Keratinocyte (primary cell): ENCODE data around the gene ATG14. TPM values are rescaled to one million over a fixed set of nuclear protein-coding genes. Genes with fewer than 3 reads are reported as not detected.

ENCODE experiments used
- DNase-seq: peaks from one replicate; pipeline ENCODE4 v3.0.0-alpha.2; 2011; ENCODE audit warnings: low read depth, missing footprints, low spot score
- FAIRE-seq: peaks from 2 replicates; lab custom pipeline; 2011; peaks lifted over from hg19 to GRCh38; lab: Jason Lieb, UNC
- H2AFZ ChIP-seq: 2 replicates; pipeline ENCODE4 v1.6.0; 2012; ENCODE audit warnings: low read length, control low read depth, inconsistent platforms; ENCODE audit not compliant: control insufficient read depth
- H3K27ac ChIP-seq: 2 replicates; pipeline ENCODE4 v1.5.1; 2011; ENCODE audit warnings: low read length; ENCODE audit not compliant: control insufficient read depth, insufficient read depth
- H3K27me3 ChIP-seq: 3 replicates; pipeline ENCODE4 v1.6.0; 2011; ENCODE audit warnings: low read length; ENCODE audit not compliant: control insufficient read depth, insufficient read depth; ENCODE audit errors: extremely low read depth
- H3K36me3 ChIP-seq, 2 experiments: 2 replicates in 1 of 2; 3 replicates in 1 of 2; pipeline ENCODE4 v1.5.1; 2011; ENCODE audit warnings: low read length in 2 of 2, mild to moderate bottlenecking in 1 of 2; ENCODE audit not compliant: control insufficient read depth in 2 of 2, insufficient read depth in 2 of 2; ENCODE audit errors: extremely low read depth in 1 of 2
- H3K4me1 ChIP-seq: 3 replicates; pipeline ENCODE4 v1.5.1; 2011; ENCODE audit warnings: low read length; ENCODE audit not compliant: control insufficient read depth, insufficient read depth; ENCODE audit errors: extremely low read depth
- H3K4me2 ChIP-seq: 3 replicates; pipeline ENCODE4 v1.6.0; 2011; ENCODE audit warnings: low read depth, low read length; ENCODE audit not compliant: control insufficient read depth, insufficient read depth; ENCODE audit errors: extremely low read depth
- H3K4me3 ChIP-seq, 3 experiments: fragments of 200-600 bp in 1 of 3; sonication (generic) in 1 of 3; 2 replicates in 2 of 3; 3 replicates in 1 of 3; pipeline ENCODE4 v1.5.1; 2011 to 2016; ENCODE audit warnings: low read length in 3 of 3, mild to moderate bottlenecking in 3 of 3, control low read depth in 2 of 3, inconsistent platforms in 1 of 3, low read depth in 1 of 3, mixed read lengths in 1 of 3, mixed run types in 1 of 3, moderate library complexity in 1 of 3; ENCODE audit not compliant: control insufficient read depth in 2 of 3, insufficient read depth in 2 of 3; ENCODE audit errors: extremely low read depth in 1 of 3
- H3K79me2 ChIP-seq: 2 replicates; pipeline ENCODE4 v1.6.0; 2012; ENCODE audit warnings: low read length; ENCODE audit not compliant: control insufficient read depth, insufficient read depth
- H3K9ac ChIP-seq: 3 replicates; pipeline ENCODE4 v1.6.0; 2011; ENCODE audit warnings: low read length; ENCODE audit not compliant: control insufficient read depth, insufficient read depth; ENCODE audit errors: extremely low read depth
- H3K9me1 ChIP-seq: 3 replicates; pipeline ENCODE4 v1.6.0; 2011; ENCODE audit warnings: low read length; ENCODE audit not compliant: control insufficient read depth, insufficient read depth; ENCODE audit errors: extremely low read depth
- H3K9me3 ChIP-seq: 2 replicates; pipeline ENCODE4 v1.5.1; 2012; ENCODE audit warnings: low read depth, low read length; ENCODE audit not compliant: control insufficient read depth
- H4K20me1 ChIP-seq: 3 replicates; pipeline ENCODE4 v1.6.0; 2011; ENCODE audit warnings: low read length; ENCODE audit not compliant: control insufficient read depth, insufficient read depth; ENCODE audit errors: extremely low read depth
- EZH2 ChIP-seq: IDR thresholded peaks from one replicate; pipeline ENCODE4 v1.6.1; 2012; ENCODE audit warnings: inconsistent platforms, mild to moderate bottlenecking, low read length, moderate library complexity
- dilution Hi-C: fragments of 300-500 bp; cut with MboI; formaldehyde crosslinking; loops from one replicate; pipeline ENCODE4 v1.7.0; 2020; ENCODE audit warnings: low sequenced_read_pairs; ENCODE audit not compliant: extremely low pct_ligation_motif_present
- polyA plus RNA-seq, 5 experiments: library from polyadenylated mRNA; depleted of rRNA in 3 of 5; stranded (reverse) in 3 of 5; stranded (forward) in 1 of 5; unstranded in 1 of 5; fragments of >200 nt; gene quantifications; 1 replicate in 1 of 5; 2 replicates in 3 of 5; 3 replicates in 1 of 5; pipeline versions ENCODE4 v1.2.1 to v1.2.3, GENCODE V29; 2011 to 2012; ENCODE audit warnings: missing spikeins in 2 of 5, low read depth in 1 of 5, low replicate concordance in 1 of 5
- TF ChIP-seq, protein P1 (sequence below), 3 experiments: IDR thresholded peaks in 1 of 3; conservative IDR thresholded peaks in 1 of 3; optimal IDR thresholded peaks in 1 of 3; 2 replicates in 2 of 3; 3 replicates in 1 of 3; pipeline versions ENCODE3 to v1.5.1; 2011; ENCODE audit warnings: low read length in 3 of 3, mild to moderate bottlenecking in 3 of 3, moderate library complexity in 2 of 3, control low read depth in 1 of 3, inconsistent platforms in 1 of 3; ENCODE audit not compliant: insufficient read depth in 2 of 3; ENCODE audit errors: extremely low read depth in 1 of 3

The ATG14 gene
- polyA plus RNA-seq, 1 donor (not counting 4 experiments of a cell fraction or from before 2014, with no cell fraction given), result 7.0 TPM

DNA sequence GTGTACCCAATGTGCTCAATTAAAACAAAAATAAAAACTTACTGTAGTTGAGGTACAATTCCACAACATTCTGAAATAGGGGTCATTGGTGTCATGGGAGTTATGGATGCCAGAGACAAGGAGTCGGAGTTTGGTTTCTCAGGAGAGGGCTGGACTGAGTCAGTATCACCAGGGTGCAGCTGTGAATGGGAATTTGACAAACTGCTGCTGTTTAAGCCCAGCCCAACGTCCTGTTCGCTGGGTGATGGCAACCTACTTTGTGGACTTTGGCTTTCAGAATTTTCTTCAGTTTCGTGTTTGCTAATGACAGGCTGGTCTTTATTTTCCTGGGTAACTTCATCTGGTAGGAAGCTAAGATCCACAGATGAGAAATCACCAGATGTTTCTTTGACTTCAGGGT, 24.9 kb upstream of the ATG14 start:
- no peak for FAIRE-seq
- Histone ChIP-seq H3K9me1 (no peaks in the 10 kb centered on the region), H3K27me3 (peaks cover 5% of the 10 kb centered on the region), H3K36me3 (no peaks in the 10 kb centered on the region), H3K4me1 (no peaks in the 10 kb centered on the region), H3K79me2 (no peaks in the 10 kb centered on the region), H3K9ac (no peak overlapping the region), H4K20me1 (no peaks in the 10 kb centered on the region), H2AFZ (no peak overlapping the region), H3K4me2 (no peak overlapping the region), H3K4me3 (no peak overlapping the region), H3K27ac (no peak overlapping the region), H3K9me3 (no peaks in the 10 kb centered on the region)
- dilution Hi-C loops, result no loop called here
- TF ChIP-seq, protein P1, sequence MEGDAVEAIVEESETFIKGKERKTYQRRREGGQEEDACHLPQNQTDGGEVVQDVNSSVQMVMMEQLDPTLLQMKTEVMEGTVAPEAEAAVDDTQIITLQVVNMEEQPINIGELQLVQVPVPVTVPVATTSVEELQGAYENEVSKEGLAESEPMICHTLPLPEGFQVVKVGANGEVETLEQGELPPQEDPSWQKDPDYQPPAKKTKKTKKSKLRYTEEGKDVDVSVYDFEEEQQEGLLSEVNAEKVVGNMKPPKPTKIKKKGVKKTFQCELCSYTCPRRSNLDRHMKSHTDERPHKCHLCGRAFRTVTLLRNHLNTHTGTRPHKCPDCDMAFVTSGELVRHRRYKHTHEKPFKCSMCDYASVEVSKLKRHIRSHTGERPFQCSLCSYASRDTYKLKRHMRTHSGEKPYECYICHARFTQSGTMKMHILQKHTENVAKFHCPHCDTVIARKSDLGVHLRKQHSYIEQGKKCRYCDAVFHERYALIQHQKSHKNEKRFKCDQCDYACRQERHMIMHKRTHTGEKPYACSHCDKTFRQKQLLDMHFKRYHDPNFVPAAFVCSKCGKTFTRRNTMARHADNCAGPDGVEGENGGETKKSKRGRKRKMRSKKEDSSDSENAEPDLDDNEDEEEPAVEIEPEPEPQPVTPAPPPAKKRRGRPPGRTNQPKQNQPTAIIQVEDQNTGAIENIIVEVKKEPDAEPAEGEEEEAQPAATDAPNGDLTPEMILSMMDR (optimal IDR thresholded peaks at IDR 0.05 in 1 of 3, IDR thresholded peaks at IDR 0.05 in 1 of 3, conservative IDR thresholded peaks at IDR 0.05 in 1 of 3; ENCODE audit: extremely low read depth in 1 of 3, insufficient read depth in 2 of 3, low read length in 3 of 3), result no peak
- no peak for TF ChIP-seq EZH2
- DNase-seq, result no peak

DNA sequence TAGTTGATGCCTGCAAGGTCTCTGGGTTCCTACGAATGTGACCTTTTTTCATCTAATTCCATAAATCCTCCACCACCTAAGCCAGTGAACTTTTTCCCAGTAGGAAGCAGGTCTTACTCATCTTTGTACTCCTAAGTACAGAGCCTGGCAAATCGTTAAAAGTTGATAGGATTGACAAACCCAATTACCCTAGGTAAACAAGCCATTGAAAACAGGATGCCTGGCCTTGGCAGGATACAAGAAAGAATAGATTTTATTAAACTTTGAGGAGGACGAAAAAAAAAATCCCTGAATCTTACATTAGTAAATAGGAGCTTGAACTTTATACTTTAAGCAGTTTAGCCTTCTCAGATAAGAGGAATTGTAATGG, 23.2 kb upstream of the ATG14 start:
- Histone ChIP-seq H3K36me3 (no peaks in the 10 kb centered on the region), H3K79me2 (no peaks in the 10 kb centered on the region), H3K27me3 (peaks cover 5% of the 10 kb centered on the region), H3K4me1 (peaks cover 3% of the 10 kb centered on the region), H3K9me1 (no peaks in the 10 kb centered on the region), H3K27ac (no peak overlapping the region), H3K4me2 (no peak overlapping the region), H3K9me3 (no peaks in the 10 kb centered on the region), H2AFZ (no peak overlapping the region), H3K9ac (no peak overlapping the region), H3K4me3 (no peak overlapping the region), H4K20me1 (no peaks in the 10 kb centered on the region)
- TF ChIP-seq, protein P1 (optimal IDR thresholded peaks at IDR 0.05 in 1 of 3, IDR thresholded peaks at IDR 0.05 in 1 of 3, conservative IDR thresholded peaks at IDR 0.05 in 1 of 3; ENCODE audit: extremely low read depth in 1 of 3, insufficient read depth in 2 of 3, low read length in 3 of 3), result no peak
- no peak for TF ChIP-seq EZH2
- dilution Hi-C loops, result no loop called here
- DNase-seq, result no peak
- FAIRE-seq, result no peak
